Measurements from ENCODE around the gene LMO3.

The LMO3 gene

GRCh38 chr12:16515666-16516065, 90.3 kb downstream of the LMO3 start:
- TF ChIP-seq CTCF (conservative IDR thresholded peaks at IDR 0.05; ENCODE audit: low read depth, low read length): no peak
- H3K4me3 ChIP-seq (ENCODE audit: low read depth, low read length): no peak overlapping the region
- no peak for DNase-seq (ENCODE audit: low read depth)

- no peak for DNase-seq (ENCODE audit: low read depth)
- H3K4me3 ChIP-seq (ENCODE audit: low read depth, low read length): no peak overlapping the region
- TF ChIP-seq CTCF (conservative IDR thresholded peaks at IDR 0.05; ENCODE audit: low read depth, low read length): no peak
These were observed 92.7 kb downstream of the LMO3 start for GRCh38 chr12:16513231-16513630.

GRCh38 chr12:16509411-16509810, 96.6 kb downstream of the LMO3 start:
- no peak for TF ChIP-seq CTCF (conservative IDR thresholded peaks at IDR 0.05; ENCODE audit: low read depth, low read length)
- H3K4me3 ChIP-seq (ENCODE audit: low read depth, low read length): no peak overlapping the region
- no peak for DNase-seq (ENCODE audit: low read depth)

- no peak for DNase-seq (ENCODE audit: low read depth)
- TF ChIP-seq CTCF (conservative IDR thresholded peaks at IDR 0.05; ENCODE audit: low read depth, low read length): no peak
- no peak overlapping the region for H3K4me3 ChIP-seq (ENCODE audit: low read depth, low read length)
These were observed 99.6 kb downstream of the LMO3 start for GRCh38 chr12:16506394-16506793.

- no peak overlapping the region for H3K4me3 ChIP-seq (ENCODE audit: low read depth, low read length)
- no peak for TF ChIP-seq CTCF (conservative IDR thresholded peaks at IDR 0.05; ENCODE audit: low read depth, low read length)
- no peak for DNase-seq (ENCODE audit: low read depth)
These were observed 101.8 kb downstream of the LMO3 start for GRCh38 chr12:16504200-16504599.

- no peak for TF ChIP-seq CTCF (conservative IDR thresholded peaks at IDR 0.05; ENCODE audit: low read depth, low read length)
- no peak overlapping the region for H3K4me3 ChIP-seq (ENCODE audit: low read depth, low read length)
- DNase-seq (ENCODE audit: low read depth): no peak
These were observed 106.4 kb downstream of the LMO3 start for GRCh38 chr12:16499611-16500010.
